SHP77 treated with DMSO at 0.1 percent for 48 hours (cell line): ENCODE data around the gene CNTNAP2.

Source experiments
- DNase-seq: peaks from one replicate; lab custom pipeline; 2025; lab: John Stamatoyannopoulos, UW

CNTNAP2 gene

DNA sequence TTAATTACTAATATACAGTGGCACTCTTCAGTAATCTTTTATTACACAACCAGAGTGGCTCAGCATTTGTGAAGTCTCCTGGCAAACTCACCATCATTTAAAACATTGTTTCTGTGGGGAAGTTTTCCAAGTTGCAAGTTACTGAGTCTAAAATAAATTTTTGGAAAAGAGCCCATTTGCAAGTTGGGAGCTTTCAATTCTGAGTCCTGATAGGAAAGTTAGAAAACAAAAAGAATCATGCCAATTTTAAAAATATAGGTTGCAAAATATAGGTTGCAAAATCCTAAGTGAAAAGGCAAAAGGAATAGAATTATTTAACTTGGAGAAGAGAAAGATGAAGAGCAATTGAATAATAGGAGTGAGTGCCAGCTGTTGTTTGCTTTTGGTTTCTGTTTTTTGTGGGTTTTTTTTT, 2095.1 kb downstream of the CNTNAP2 start:
- DNase-seq = no peak

DNA sequence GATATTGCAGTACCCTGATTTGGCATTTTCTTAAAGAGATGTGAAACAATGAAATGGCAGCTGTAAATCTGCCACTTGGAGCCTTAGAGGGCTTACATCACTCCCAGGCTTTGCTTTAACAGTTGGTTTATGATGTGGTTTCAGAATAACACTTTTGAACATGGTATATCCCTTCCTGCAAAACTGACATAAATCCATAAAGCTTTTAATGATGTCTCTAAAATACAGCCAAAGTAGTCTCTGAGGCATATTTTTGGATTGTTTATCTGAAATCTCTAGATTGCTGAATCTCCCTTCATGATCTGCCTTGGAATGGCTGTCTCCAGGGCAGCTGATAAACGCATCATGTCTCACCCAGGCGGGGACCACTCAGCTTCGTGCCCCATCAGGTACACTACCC, 2096.1 kb downstream of the CNTNAP2 start:
- no peak for DNase-seq

DNA sequence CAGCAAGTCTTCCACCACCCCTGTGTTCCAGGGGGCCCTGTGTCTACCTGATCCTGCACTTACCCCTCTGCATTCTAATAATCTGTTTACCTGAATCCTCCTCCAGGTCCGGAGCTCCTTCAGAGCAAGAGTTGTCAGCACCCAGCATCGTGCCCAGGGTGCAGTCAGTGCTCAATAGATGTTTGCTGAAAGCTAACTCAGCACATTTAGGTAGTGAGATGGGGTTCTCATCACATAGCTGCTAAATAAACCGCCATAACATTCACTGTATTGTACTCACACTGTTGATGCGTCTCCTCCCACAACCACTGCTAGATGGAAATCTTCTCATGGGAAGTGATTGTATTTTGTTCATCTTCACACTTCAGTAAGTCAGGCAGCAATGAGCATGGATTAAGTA, 2097.5 kb downstream of the CNTNAP2 start:
- DNase-seq = no peak

DNA sequence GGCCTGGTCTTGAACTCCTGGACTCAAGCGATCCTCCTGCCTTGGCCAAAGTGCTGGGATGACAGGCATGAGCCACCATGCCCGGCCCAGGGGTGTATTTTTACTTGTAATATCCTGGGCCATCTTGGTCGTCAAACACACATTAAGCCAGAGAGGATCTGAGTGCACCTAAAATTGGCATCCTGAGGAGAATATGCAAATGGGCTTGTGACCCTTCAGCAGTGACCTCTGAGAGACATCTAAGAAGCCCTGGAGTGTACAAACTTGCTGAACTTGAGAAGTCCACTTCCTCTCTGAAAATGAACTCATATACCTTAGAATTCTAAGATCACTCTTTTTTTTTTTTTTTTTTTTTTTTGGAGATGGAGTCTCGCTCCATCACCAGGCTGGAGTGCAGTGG, 2102.0 kb downstream of the CNTNAP2 start:
- DNase-seq = no peak

DNA sequence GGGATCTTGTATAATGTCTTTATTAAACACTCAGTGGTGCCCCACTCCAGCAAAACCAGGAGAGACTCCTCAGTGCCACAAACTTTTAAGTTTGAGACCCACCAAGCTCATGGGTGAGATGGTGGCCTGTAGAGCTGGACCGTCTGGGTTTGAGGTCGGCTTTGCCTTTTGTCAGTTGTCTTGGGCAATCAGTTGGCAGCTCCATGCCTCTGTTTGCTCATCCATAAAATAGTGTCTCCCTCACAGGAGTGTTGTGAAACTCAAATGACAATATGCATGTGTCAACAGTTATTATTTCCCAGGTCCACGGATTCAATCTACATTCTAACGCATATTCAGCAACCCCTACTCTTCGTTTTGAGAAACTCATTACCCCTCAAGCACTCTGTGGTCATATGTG, 2106.1 kb downstream of the CNTNAP2 start:
- DNase-seq = peak; percentile 10

DNA sequence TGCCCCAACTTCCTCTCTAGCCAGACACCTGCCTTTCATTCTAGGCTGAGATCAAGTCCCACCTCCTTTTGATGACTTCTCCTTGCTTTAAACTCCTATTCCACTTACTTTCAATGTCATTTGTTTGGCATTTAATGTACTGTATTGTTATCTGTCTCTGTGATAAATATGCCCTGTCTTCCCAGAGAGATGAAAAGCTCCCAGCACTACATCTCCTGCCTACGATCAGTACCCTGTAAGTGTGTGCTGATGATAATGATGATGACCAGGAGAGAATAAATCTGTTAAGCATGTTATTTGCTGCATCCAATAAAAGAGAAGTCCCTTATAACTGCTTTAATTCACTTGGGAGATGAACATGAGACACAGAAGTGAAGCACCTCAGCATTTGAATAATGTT, 2106.6 kb downstream of the CNTNAP2 start:
- no peak for DNase-seq

DNA sequence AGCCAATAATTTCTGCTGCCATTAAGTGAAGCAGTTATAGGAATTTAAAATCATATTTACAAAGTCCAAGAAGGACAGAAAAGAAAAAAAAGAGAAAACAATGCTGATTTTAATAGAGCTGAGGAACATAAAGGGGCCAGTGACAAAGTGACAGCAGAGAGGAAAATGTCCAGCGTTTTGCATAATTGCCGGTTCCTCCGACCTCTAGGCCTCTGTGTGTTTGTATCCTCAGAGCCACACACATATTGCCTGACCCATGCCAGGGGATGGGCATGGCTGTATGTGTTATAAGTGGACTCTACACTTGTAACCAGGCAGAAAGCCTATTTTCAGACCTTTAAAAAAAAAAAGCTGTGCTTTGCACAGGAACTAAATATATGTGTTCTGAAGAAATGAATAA, 2107.1 kb downstream of the CNTNAP2 start:
- no peak for DNase-seq

DNA sequence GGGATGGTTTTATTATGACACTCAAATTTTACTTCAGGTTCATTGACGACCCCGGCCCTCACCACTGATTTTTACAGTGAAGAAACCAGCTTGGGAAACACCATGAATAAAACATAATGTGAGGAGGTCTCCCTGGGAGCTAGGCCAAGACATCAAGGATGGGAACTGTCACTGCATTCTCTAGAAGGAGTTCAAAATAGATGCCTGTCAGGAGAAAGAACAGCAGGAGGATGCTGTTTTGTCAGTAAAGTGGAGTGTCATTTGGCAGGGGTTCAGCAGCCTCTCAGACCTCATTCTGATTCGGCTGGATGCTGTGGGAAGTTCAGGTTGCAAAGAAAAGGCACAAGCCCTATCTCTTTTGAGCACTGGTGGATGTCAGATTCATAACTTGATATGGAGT, 2113.7 kb downstream of the CNTNAP2 start:
- DNase-seq = no peak

DNA sequence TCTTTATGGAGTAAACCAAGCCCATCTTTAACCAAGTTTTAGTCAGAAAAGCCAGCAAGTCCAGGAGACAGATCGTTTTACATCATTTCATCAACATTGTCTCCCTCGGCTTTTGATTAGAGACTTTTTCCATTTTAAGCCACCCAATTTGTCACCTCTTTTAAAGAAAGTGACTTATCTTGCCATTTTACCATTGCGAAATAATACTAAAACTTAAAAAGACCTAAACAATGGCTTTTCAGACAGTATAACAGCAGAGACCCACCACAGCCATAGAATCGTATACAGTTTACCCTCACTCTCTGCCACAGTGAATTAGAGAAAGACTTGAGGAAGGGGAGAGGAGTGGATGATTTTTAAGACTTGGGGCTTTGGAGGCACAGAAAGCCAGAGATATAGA, 2114.3 kb downstream of the CNTNAP2 start:
- no peak for DNase-seq

DNA sequence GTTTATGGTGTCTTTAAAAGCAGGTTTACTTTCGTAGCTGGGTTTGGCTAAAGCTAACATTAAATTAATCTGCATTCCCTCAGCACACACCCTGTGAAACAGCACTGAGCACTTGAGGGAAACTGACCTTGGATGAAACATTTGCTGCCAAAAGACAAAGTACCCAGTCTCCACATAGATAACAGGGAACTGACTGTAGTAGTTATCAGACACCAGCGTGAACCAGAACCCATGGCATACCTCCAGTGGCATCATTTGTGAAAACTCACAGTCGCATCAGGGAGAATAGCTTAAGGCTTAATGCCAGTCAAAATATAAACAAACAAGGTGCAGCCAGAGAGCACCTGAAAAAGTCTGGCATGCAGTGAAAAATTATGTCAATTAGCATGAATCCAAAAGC, 2116.2 kb downstream of the CNTNAP2 start:
- no peak for DNase-seq

DNA sequence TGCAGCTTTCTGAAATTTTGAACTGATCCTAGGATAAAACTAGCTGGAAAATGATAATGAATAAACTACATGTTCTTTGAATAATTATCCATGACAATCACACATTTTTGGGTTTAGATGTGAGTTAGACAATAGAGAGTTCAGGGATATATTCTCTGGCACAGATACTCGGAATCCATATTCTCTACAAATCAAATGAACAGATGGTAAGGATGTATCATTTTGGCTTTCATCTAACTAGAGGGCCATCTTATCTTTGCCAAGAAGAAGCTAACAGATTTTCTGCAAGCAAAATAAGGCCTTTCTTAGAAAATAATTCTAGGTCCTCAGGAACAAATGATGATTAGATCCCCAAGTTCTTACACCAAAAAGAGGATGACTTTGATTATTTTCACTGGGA, 2118.1 kb downstream of the CNTNAP2 start:
- no peak for DNase-seq

DNA sequence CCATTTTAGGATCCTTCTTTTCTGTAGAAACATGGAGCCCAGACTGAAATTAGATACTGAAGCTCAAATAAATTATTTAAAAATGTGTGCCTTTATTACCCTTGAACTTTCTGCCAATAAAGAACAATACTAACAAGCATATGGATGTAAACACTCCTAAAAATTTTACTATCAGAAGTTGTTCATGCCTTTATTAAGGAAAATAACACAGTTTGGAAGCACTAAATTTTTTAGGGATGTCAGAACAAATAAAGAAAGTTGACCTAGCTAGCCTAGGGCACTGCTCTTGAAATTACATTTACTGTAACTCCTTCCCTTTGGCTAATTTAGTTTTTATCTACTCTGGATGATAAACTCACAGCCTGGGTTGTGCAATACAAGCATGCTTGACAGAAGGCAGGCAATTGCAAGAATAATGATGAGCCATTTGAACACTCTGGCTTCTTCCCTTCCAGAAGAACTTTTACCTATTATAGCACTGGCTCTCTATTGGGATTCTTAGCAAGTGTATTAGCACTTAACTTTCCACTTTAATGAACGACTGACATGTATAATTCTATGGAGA, 2122.2 kb downstream of the CNTNAP2 start:
- DNase-seq = no peak

DNA sequence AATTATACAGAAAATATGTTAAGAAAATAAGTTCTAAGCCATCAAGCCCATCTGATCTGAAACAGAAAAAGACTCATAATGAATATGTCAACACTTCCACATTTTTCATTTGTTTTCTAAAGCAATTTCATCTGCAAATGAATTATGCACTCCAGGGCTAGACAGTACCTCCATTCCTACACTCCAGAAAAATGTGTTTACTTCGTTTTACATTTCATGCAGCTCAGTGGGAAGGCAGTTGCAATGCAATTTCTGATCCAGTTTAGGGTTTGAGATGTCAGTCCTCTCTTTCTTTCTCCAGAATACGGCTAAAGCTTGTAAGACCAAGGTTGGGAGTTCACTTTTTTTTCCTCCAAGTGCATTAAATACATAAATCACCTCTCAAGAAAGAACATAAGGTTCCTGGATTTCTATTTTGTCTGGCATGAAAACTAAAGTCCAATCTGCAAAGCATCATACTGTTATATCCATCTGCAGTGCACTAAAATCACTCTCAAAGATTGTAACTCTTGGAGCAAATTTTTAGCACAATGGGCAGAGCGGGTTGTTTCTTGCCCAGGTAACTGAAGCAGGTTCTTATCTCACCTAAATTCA, 2125.2 kb downstream of the CNTNAP2 start:
- DNase-seq = no peak

DNA sequence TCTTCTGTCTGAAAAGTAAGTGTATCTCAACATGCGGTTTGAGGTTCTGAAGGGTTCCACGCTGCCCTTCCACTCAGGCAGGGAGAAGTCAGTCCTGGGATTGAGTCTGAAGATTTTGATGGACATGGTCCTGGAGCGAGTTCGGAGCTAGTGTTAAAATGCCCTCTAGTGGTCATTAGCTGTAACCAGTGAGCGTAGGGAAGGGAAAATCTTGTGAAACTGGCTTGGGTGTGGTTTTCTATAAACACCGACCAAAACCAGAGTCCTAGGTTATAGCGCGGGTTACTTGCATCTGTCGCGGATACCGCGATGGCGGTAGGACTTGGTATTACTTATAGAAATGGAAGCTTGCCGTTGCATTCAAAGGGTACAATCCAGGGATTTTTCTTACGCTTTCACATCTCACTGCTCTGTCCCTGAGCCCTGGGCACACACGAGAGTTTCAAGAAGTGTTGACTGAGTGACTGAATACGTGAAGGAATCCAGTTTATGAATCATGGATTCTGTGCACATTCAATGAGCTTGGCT, 2125.8 kb downstream of the CNTNAP2 start:
- DNase-seq = peak; percentile 40

DNA sequence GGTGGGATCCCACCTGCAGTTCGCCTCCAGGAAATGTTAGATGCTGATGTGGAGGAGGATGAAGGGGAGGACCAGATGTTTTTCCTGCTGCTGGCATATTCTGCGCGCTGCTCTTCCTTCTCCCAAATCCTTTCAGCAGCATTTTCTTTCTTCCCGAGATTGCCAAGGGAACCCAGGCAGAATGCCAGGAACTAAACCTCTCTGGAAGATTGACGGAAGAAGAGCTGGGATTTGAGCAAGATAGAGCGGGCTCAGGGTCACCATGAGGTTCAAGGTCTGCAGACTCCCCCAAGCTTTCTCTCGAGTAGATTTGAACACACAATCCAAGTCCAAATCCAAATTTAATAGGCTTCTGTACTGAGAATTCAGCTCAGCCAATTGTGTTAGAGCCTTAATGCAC, 2128.8 kb downstream of the CNTNAP2 start:
- no peak for DNase-seq

DNA sequence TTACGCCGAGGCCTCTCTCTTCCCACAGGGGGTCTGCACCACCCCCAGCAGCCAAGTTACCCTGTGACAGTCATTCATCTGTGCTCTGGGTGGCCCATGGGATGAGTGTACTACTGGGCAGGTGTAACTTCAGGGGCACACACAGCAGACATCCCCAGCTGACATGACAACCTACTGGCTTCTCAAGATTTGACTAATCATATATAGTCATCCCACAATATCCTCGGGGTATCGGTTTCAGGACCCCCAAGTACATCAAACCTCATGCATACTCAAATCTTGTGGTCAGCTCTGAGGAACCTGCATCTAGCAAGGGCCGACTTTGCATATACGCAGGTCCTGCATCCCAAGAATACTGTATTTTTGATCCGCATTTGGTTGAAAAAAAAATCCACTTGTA, 2137.0 kb downstream of the CNTNAP2 start:
- DNase-seq = no peak

DNA sequence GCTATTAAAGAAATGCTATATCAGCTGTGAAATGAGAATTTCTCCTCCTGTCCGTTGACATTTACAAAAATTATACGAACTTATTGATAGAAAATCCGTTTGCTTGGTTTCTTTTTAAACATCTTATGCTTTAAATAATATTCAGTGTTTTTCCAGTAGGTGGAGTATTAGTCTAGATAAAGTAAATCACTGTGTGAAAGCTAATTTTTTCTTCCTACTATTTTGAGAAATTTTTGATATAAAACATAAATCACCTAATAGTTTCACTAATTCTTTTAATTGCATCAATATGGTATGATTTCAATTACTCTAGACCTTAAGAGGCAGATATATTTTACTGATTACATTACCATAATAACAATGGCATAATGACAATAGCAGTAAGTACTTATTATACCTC, 2138.7 kb downstream of the CNTNAP2 start:
- DNase-seq = no peak

DNA sequence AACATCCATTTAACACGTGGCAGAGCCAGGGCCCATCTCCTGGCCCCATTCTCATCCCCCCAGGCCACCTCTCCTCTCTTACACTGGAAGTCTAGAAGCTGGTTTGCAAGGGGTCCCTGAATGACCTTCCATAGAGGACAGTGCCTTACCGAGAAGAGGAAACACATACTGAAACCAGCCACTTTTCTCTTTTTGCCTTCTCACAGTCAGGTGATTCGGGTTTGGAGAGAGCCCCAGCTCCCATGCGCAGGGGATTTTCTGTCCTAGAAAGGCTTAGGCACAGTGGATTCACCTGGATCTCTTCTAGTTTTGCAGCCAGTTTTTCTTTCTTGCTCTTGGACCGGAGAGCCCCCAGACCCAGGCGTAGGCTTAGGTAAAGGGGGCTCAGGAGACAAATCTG, 2139.8 kb downstream of the CNTNAP2 start:
- no peak for DNase-seq

DNA sequence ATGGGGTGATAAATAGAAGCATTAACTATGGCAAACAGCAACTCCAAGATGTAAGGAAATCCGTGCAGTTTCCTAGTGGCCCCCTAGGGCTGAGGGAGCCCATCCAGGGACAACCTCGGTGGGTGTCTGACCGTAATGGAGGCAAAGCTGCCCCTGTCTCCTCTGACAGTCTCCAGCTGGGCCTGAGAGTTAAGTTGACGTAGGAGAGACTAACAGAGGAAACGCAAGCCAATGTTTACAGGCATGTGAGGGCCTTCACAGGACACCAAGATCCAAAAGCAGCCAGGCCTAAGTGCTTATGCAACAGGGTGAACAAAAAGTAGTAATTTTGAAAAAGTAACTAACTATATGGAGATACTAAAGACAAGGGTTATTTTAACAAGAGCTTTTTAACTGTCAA, 2144.0 kb downstream of the CNTNAP2 start:
- DNase-seq = no peak

DNA sequence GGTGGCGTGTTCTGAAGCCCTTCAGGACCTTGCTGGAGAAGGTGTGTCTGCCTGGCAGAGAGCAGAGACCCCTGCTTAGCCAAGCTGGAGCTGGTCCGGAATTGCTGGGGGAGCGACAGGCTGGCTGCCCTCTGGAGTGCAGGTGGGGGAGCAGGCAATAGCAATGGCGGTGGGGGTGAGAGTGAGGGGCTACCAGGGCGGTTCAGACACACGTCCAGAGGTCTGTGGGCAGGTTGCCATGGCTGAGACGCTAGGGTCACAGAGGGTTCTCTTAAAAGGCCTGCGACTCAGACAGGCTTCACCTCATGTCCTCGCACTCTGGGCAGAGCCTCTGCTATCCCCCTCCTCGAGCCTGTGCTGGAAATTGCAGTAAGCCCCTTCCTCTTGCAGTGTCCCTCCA, 2144.9 kb downstream of the CNTNAP2 start:
- DNase-seq = no peak

DNA sequence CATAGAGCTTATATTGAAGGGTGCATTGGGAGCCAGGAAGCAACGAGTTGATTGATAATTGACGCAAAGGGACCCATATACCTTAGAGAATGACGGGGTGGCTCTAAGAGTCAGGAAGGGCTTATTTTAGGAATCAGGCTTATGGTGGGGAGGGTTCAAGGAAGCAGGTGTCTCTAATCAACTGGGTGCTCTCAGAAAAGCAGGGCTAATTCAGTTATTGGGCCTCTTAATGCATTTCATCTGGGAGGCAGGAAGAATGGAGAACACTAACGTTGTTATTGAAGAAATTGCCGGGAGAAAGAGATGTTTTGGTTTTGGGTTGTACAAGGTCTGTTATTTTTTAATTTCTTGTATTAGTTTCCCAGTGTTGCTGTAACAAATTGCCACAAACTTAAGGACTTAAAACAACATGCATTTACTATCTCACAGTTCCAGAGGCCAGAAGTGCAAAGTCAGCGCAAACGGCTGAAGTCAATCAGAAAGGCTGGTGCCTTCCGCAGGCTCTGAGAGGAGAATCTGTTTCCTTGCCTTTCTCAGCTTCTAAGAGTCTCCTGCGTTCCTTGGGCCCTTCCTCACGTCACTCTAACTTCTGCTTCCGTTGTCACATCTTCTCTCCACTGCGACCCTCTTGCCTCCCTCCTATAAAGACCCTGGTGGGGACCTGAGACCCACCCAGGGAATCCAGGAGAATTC, 2145.5 kb downstream of the CNTNAP2 start:
- no peak for DNase-seq

DNA sequence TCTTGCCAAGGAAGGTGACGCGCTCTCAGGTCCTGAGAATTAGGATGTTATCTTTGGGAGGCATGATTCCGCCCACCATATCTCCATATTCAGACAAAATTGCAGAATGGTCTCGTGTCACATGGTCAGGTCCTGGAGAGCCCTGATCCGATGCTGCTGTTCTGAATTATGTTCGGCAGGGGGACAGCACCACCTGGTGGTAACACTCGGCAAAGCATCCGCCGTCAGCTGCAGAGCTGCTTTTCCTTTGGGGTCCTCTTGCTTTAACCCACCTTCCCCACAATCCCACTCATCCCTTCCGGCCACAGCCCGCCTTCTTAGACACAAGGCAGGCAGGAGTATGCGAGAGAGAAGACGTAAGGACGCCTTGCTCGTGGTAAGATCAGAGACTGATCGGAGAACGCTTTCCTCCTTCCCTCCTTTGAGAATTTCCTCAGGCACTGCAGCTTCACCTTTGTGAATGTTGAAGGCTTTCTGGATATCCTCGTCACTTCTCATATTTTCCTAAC, 2146.2 kb downstream of the CNTNAP2 start:
- DNase-seq = peak; percentile 7

DNA sequence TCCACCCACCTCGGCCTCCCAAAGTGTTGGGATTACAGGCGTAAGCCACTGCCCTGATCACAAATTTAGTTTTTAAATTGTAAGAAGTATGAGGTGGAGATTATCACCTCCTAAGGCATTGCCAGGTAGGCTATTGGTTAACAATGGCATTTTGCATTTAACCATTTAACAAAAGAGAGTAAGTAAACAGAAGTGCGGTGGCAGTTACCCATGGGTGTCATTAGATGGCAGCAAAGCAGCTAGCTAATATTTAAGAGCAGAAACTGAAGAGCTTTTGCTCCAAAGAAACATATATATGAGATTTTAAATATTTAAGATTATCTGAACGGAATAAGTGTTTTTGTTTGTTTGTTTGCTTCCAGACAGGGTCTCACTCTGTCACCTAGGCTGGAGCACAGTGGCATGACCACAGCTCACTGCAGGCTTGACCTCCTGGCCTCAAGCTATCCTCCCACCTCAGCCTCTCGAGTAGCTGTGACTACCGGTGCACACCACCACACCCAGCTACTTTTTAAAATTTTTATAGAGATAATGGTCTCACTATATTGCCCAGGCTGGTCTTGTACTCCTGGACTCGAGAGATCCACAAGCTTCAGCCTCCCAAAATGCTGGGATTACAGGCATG, 2148.4 kb downstream of the CNTNAP2 start:
- peak; percentile 40 for DNase-seq
